Middle frontal gyrus (tissue), 1 donor: ENCODE data around the gene IFNA17.
"Not testable (repeated sequence)": the region's sequence is repeated elsewhere in the genome, so short reads cannot be mapped to it uniquely, and the experiment has no call there.

Experiments used
- DNase-seq: peaks from one replicate; pipeline ENCODE4 v3.0.0-alpha.2; 2015; ENCODE audit warnings: low spot score; ENCODE audit errors: extremely low spot score

Gene IFNA17

DNA sequence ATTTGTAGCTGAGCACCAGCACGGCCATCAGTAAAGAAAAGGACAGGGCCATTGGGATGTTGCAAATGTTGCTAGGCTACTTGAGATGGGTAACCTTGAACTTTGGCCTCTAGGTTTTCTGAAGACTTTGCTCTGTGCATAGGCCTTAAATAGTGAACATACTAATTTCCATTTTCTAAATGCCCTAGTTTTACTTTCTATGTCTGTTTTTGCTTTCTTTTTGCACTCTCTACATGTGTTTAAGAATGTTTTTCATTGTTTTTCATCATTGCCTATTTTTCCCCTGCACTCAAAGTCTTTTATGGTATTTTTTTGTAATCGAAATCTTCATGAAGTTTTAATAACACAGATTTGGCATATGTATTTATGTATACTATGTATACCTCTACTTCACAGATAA lies at the start of gene IFNA17:
TSS of gene IFNA17 (minus strand) at position 101 of the 400 bp plus-strand sequence. CDS start at position 52, 49 bp downstream.
- DNase-seq: no peak

- DNase-seq: no peak
Measured at GRCh38 chr9:21268347-21268657, 40.3 kb upstream of the IFNA17 start.

- no peak for DNase-seq
Measured at GRCh38 chr9:21267485-21268346, 39.7 kb upstream of the IFNA17 start.

DNA sequence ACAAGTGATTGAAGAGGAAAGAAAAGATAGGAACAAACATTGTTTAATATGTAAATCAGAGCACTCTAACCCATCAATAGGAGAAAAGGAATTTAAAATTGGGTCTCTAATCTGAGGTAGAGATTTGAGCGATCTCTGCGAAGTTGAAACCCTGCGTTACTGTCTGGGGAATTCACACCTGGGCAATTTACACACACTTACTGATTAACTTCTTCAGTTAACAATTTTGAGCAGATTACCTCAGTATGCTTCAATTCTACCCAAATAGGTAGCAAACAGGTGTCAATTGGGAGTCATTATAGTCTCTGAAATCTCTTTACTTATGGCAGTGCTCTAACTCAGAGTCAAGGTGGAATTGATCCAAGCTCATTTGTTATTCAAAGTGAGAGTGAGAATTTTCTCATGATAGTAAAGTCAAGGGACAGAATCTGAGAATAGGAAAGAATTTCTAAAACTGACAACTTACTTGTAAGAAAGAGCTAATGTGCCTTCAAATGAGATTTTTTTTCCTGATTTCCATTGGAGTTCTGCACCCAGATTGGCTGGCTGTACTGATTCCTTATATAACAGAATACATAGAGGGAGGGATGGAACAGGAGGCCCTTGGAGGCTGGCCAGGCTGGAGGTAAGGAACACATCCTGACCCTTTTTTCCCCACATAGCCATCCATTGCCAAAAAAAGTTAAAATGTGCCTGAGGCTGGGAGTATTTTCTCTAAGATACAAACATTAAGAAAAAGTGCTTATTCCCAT lies 38.9 kb upstream of the IFNA17 start:
- no peak for DNase-seq

- no peak for DNase-seq
Measured at GRCh38 chr9:21265421-21266189, 37.6 kb upstream of the IFNA17 start.

GRCh38 chr9:21255538-21256212 lies 27.7 kb upstream of the IFNA17 start:
- DNase-seq: no peak

GRCh38 chr9:21252721-21253547 lies 24.9 kb upstream of the IFNA17 start:
- no peak for DNase-seq

GRCh38 chr9:21251638-21252037 lies 23.6 kb upstream of the IFNA17 start:
- no peak for DNase-seq

DNA sequence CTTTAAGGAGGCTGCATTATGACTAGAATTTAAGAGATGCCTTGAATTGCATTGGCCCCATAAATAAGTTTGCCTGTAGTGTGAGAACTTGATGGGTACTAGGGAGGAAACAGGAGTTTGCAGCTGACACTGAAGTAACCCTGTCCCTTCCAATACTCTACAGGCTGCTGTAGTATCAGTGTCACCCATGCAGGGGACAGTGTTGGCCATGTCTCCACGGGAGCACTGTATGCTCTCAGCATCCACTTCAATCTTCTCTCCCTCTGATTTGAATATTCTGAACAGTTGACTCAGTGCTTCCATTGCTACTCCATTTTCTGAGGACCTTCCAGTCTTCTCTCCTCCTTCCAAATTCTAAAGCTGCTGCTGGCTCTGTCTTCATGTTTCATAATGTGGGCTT lies 23.2 kb upstream of the IFNA17 start:
- no peak for DNase-seq

GRCh38 chr9:21244836-21245235 lies 16.8 kb upstream of the IFNA17 start:
- no peak for DNase-seq

DNA sequence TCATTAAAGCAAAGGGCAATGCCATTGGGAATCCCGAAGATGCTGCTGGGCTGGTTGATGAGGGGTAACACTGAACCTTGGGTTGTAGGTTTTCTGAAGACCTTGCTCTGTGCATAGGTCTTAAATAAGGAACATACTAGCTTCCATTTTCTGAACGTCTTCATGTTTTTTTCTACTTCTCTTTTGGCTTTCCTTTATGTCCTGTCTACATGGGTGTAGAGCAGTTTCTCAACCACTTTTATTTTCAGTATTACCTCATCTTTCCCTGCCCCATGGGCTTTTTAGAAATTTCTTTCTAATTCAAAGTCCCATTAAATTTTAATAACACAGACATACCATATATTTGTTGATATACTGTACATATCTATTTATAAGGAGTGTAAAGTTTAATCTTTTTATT lies 11.9 kb upstream of the IFNA17 start, which contains the start of gene IFNA14:
TSS of gene IFNA14 (minus strand) at position 95 of the 400 bp plus-strand sequence. CDS start at position 25, 70 bp downstream.
- DNase-seq: no peak

DNA sequence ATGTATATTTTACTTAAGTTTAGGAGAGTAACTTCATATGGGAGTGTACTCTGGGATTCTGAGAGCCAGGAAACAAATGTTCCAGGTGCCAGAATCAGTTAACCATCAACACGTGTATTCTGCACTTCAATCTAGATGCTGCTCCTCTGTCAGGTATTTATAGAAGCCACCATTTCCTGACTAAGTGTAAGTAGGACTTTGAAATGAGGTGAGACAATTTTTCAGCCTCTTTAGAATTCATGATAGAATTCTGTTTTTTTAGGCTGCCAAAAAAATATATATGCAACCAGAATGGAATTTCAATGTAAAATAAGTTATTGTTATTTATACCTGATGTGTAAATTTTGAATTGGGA lies 8.3 kb upstream of the IFNA17 start:
- not testable (repeated sequence) for DNase-seq

GRCh38 chr9:21235468-21236359 lies 7.7 kb upstream of the IFNA17 start:
- peak; percentile 8 for DNase-seq

- no peak for DNase-seq
Measured at GRCh38 chr9:21234153-21234687, 6.2 kb upstream of the IFNA17 start.

GRCh38 chr9:21233258-21233657 lies 5.2 kb upstream of the IFNA17 start:
- no peak for DNase-seq

DNA sequence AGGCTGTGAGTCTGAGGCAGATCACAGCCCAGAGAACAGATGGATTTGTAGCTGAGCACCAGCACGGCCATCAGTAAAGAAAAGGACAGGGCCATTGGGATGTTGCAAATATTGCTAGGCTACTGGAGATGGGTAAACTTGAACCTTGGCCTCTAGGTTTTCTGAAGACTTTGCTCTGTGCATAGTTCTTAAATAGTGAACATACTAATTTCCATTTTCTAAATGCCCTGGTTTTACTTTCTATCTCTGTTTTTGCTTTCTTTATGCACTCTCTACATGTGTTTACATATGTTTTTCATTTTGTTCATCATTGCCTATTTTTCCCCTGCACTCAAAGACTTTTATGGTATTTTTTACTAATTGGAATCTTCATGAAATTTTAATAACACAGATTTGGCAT lies 10.8 kb downstream of the IFNA17 start, which contains the start of gene IFNA16:
TSS of gene IFNA16 (minus strand) at position 101 of the 400 bp plus-strand sequence. CDS start at position 95, 6 bp downstream.
- DNase-seq: not testable (repeated sequence)

GRCh38 chr9:21213411-21214326 lies 14.4 kb downstream of the IFNA17 start:
- not testable (repeated sequence) for DNase-seq

DNA sequence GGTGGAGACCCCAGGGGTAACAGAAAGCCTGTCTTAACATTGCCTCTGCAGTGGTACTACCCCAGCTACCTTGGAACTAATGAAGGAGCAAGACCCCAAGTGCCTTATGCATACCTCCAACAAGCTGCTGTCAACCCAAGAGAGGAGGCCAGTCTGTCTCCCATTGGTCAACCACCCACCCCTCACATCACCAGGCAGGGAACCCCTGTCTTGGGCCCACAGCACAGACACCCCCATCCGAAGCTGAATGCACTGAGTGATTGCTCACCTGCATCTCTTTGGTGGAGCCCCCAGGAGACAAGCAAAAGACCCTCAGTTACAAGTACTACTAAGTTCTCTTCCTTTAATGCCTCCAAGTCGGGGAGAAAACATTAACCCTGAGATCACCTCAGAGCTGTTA lies 15.9 kb downstream of the IFNA17 start:
- DNase-seq: not testable (repeated sequence)
